ENCODE data around the gene SEMA5B.

DNA sequence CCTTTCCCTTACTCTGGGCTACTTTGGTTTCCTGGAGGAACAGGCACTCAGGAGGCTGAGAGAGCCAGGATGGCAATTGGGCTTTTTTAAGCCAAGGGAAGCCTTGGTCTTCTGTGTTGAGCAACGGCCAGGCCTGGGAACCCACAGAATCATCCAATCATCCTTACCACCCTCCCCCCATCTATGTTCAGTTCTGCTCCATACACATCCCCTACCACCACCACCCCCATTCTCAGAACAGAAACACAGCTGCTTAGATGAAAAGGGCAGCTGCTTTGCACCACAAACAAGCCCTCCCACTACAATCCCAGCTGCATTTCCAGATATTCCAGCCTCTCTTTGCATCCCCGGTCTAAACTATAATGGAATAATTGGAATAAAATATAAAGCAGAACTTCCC is 21.0 kb downstream of the SEMA5B start:
- TF ChIP-seq, protein P1, sequence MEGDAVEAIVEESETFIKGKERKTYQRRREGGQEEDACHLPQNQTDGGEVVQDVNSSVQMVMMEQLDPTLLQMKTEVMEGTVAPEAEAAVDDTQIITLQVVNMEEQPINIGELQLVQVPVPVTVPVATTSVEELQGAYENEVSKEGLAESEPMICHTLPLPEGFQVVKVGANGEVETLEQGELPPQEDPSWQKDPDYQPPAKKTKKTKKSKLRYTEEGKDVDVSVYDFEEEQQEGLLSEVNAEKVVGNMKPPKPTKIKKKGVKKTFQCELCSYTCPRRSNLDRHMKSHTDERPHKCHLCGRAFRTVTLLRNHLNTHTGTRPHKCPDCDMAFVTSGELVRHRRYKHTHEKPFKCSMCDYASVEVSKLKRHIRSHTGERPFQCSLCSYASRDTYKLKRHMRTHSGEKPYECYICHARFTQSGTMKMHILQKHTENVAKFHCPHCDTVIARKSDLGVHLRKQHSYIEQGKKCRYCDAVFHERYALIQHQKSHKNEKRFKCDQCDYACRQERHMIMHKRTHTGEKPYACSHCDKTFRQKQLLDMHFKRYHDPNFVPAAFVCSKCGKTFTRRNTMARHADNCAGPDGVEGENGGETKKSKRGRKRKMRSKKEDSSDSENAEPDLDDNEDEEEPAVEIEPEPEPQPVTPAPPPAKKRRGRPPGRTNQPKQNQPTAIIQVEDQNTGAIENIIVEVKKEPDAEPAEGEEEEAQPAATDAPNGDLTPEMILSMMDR (IDR thresholded peaks at IDR 0.05), result no peak
- no peak for TF ChIP-seq ZFX (IDR thresholded peaks at IDR 0.05; ENCODE audit: borderline replicate concordance)
